HG03280 (cell line): Measurements from ENCODE around the gene MBTPS1.
A peak's percentile ranks its signal among the peaks of the same experiment; 100 is the strongest.

Experiments
- ATAC-seq: cut with Tn5 transposase; IDR thresholded peaks from one replicate; pipeline ENCODE4 v1.9.1; 2021; ENCODE audit warnings: mild to moderate bottlenecking, moderate library complexity; ENCODE audit not compliant: unreplicated experiment

Gene MBTPS1

DNA sequence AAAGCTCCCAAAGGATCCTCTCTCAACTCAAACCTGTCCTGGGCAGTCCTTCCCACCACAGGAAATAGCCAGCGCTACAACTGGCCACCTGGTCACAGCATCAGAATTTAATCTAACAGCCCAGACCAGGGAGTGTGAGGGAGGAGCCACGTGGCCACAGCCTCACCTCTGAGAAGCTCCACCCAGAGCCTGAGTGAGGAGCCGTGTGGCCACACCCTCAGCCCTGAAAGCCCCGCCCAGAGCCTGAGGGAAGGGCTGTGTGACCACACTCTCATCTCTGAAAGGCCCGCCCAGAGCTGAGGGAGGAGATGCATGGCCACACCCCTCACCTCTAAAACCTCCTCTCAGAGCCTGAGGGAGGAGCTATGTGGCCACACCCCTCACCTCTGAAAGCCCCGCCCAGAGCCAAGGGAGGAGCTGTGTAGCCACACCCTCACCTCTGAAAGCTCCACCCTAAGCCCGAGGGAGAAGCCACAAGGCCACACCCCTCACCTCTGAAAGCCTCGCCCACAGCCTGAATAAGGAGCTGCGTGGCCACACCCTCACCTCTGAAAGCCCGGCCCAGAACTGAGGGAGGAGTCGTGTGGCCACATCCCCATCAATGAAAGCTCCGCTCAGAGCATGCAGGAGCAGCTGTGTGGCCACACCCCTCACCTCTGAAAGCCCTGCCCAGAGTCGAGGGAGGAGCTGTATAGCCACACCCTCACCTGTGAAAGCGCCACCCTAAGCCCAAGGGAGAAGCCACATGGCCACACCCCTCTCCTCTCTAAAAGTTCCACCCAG lies 102.8 kb downstream of the MBTPS1 start:
- peak; percentile 85 for ATAC-seq

- ATAC-seq = no peak
These were observed 107.5 kb downstream of the MBTPS1 start for GRCh38 chr16:84009282-84009681.

- no peak for ATAC-seq
These were observed 108.8 kb downstream of the MBTPS1 start for GRCh38 chr16:84007965-84008364.

DNA sequence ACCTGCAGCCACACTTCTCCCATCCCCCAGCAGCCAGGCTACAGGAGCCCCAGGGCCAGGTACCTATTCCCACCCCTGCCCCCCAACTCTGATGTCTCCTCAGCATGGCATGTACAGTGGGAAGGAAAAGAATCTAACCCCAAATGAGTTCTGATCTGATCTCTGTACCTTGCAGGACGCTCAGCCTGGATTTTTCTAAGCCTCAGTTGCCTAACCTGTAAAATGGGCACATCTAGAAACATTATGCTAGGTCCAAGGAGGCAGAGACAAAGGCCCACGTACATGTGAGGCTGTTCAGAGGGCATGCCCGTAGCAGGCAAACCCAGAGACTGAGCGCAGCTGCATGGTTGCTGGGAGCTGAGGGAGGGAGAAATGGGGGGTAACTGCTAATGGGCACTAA lies 109.2 kb downstream of the MBTPS1 start:
- ATAC-seq = no peak

GRCh38 chr16:84005391-84005790 lies 111.4 kb downstream of the MBTPS1 start:
- no peak for ATAC-seq

DNA sequence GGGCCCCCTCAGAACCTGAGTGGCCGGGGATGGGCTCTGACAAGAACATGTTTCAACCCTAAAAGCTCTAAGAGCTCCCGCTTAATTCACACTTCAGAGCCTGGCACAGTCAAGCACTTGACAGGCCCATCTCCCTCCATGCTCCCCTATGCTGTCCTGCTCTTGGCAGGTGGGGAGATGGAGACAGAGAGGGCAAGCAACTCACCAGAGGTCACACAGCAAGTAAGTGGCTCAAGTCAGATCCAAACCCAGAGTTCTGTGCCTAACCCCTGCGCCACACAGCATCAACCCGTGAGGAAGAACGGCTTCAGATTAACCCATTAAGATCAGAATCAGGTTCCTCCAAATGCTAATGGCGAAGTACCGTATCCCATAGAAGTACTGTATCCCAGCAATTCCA lies 112.3 kb downstream of the MBTPS1 start:
- no peak for ATAC-seq
